ENCODE data around the gene GLI1. TPM values are rescaled to one million over a fixed set of nuclear protein-coding genes. Genes with fewer than 3 reads are reported as not detected.

The GLI1 gene
- total RNA-seq, 1 donor from 2014 or later, result 0.13 TPM

DNA sequence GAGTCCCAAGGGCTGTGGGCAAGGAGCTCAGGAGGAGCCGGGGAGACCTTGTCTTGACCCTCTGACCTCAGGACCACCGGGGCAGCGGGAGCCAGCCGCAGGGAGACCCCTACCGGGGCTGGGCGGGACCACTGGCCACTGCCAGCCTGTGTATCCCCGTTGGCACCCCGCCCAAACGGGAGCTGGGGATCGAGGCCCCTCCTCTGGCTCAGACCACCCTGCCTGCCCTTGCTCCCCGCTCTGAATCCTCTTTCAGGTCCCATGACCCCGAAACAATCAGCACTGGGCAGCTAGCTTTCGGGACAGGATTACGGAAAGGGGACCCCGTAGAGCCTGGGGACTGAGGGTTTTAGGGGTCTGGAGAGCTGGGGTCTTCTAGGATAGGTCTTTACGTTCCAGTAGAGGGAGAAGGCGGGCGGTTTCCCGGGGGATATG is 1.3 kb downstream of the GLI1 start:
- DNase-seq (ENCODE audit: low spot score), result no peak

DNA sequence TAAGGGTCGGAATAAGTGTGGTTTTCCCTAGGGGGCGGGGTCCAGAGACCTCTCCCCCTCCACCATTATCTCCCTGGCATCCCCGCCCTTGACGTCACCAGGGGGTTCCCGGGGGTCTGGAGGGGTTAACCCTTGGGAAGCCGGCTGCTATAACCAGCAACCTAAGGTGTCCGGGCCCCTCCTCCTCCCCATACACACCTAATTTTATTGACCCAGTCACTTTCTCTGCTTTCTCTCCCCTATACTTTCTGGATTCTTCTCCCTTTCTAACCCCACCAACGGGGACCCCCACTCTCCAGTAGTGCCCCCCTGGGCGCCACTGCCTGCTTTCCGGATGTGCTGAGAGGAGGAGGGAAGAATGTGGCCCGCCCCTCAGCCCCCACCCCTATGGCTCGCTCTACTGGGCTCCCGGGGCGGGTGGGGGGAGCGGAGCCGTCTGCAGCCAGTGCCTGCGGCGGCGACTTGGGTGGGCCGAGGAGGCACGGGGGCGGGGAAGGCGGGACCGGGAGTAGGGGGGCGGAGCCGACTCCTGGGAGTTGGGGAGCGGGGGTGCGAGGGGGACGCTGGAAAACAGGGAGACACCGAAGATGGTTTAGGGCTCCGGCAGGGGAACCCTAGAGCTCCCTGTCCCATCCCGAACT is 1.8 kb downstream of the GLI1 start:
- no peak for DNase-seq (ENCODE audit: low spot score)

DNA sequence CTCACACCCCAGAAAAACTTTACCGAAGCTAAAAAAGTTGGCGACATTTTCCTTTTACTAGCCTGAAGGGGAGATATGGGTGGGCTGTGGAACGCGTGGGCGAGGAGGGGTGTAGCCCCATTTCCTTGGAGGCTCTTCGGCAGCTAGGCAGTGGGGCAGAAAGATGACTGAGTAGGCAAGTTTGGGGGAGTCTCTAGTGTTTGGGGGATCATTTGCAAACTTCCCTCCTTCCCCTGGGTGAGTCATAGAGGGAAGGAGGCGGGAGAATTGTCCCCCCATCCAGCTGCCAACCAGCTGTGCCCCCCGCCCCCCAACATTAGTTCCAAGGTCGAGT is 2.3 kb downstream of the GLI1 start:
- no peak for DNase-seq (ENCODE audit: low spot score)

DNA sequence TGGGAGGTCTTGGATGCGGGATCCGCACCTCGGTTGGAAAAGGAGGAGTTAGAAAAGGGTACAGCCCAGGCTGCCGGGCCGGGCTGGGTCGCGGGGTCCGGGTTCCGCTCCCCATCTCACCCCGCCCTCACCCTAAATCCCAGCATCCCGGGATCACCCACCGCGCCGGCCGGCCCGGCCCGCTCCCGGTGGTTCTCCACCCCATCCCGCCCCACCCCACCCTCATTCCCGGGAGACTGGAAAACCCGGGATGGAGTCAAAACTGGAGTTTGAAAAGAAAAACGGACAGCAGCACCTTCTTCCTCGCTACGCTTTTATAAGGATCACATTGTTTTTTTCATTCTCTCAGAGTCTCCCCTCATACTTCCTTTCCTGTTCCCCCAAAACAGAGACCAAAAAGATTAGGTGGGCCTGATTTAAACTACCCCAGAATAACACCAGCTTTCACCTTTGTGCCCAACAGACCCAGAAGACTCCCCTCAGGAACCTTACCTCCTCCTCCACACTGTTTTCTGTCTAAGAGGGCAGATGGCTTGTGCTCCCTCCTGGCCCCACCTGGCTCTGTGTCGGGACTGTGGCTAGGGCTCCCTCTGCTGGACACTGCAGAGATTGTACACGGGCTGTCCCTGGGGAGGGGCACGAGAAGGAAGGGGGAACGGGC is 2.8 kb downstream of the GLI1 start:
- peak; percentile 94 for DNase-seq (ENCODE audit: low spot score)

DNA sequence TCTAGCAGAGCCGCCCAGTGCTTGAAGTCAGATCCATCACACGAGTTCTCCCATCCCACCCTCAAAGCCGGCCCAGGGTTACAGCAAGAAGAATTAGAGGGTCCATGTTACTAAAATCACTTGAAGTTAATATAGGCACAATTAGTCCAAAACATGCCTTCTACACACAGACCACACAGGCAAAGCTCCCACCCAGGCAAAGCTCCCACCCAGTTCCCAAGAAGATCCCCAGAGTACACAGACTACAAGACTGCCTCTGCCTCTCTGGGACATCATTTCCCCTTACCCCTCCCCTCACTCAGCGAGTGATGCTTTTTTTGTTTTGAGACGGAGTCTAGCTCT is 3.3 kb downstream of the GLI1 start:
- no peak for DNase-seq (ENCODE audit: low spot score)

DNA sequence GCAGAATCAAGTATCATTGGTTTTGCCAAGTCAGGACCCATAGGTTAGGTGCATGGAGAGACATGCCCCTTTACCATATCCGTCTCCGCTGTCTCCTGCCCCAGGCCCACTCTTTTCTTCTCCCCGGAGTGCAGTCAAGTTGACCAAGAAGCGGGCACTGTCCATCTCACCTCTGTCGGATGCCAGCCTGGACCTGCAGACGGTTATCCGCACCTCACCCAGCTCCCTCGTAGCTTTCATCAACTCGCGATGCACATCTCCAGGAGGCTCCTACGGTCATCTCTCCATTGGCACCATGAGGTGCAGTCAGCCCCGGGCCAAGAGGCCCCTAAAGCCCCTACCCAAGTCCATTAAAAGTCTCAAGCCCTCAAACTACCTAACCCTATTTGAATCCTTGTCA is 5.0 kb downstream of the GLI1 start:
- DNase-seq (ENCODE audit: low spot score), result no peak

DNA sequence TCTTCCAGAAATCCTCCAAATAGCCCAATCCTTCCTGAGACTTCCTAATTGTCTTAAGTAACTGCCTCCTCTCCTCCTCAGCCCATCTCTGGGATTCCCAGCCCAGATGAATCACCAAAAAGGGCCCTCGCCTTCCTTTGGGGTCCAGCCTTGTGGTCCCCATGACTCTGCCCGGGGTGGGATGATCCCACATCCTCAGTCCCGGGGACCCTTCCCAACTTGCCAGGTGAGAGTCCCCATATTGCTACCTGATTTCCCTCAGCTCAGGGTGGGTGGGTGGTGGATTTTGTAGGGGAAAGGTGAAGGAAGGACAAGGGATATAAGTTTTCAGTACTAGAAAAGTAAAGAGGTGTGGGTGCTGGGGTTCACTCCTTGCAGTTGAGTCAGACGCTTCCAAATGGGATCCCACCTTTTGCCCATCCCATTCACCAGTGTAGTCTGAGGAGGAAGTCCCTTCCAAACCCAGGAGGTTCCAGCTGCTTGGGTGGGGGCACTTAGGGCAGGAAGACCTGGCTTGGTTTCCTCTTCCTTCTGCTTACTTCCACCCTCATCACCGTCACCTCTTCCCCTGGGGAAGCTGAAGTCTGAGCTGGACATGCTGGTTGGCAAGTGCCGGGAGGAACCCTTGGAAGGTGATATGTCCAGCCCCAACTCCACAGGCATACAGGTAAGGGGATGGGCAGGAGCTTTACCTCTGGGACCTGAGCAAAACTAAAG is 5.6 kb downstream of the GLI1 start:
- no peak for DNase-seq (ENCODE audit: low spot score)

DNA sequence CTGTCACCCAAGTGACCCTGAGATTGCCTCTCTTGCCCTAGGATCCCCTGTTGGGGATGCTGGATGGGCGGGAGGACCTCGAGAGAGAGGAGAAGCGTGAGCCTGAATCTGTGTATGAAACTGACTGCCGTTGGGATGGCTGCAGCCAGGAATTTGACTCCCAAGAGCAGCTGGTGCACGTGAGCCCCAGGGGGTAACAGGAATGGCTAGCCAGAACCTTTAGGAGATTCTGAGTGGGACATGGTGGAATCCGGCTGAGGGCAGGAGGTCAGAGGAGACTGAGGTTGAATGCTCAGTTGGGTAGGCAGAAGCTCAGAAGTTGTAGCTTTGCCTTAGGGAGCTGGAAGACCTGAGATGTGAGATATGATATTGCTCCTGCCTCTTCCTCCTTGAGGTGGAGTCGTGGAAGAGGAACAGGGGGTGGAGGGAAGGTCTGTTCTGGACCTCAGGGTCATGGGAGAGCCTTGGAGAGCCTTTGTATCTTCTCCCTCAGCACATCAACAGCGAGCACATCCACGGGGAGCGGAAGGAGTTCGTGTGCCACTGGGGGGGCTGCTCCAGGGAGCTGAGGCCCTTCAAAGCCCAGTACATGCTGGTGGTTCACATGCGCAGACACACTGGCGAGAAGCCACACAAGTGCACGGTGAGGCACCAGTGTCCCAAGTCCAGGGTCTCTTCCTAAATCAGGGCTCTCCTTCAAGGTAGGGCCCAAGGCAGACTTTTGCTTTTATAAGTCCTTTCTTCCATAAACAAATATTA is 6.3 kb downstream of the GLI1 start:
- DNase-seq (ENCODE audit: low spot score), result no peak

DNA sequence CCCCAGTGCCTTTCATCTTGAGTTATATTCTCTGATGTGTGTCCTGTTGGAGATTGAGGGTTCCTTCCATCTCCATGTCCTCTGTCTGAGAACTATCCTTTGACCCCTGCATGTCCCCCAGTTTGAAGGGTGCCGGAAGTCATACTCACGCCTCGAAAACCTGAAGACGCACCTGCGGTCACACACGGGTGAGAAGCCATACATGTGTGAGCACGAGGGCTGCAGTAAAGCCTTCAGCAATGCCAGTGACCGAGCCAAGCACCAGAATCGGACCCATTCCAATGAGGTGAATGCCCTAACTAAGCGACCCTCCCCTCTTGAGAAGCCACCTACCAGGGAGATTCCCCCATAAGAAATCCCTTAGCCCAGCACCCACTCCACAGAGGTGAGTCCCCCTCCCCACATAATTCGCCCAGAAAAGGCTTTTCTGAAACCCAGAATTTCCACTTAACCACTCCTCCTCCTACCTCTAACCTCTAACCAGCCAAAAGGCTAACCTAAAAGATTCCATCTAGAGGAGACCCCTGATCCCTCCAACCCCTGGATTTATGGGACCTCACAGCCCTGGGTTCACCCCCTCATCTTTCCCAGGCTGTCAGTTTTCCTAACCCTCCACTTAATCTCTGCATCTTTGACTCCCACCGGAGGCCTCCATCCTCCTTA is 7.8 kb downstream of the GLI1 start:
- no peak for DNase-seq (ENCODE audit: low spot score)

DNA sequence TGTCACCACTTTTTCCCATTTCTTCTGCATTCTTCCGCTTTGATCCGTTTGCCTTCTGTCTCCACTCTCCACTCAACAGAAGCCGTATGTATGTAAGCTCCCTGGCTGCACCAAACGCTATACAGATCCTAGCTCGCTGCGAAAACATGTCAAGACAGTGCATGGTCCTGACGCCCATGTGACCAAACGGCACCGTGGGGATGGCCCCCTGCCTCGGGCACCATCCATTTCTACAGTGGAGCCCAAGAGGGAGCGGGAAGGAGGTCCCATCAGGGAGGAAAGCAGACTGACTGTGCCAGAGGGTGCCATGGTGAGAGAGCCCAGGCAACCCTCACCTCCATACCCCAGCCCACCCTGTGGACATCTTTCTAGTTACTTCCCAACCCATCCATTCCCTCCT is 8.3 kb downstream of the GLI1 start:
- DNase-seq (ENCODE audit: low spot score), result no peak

DNA sequence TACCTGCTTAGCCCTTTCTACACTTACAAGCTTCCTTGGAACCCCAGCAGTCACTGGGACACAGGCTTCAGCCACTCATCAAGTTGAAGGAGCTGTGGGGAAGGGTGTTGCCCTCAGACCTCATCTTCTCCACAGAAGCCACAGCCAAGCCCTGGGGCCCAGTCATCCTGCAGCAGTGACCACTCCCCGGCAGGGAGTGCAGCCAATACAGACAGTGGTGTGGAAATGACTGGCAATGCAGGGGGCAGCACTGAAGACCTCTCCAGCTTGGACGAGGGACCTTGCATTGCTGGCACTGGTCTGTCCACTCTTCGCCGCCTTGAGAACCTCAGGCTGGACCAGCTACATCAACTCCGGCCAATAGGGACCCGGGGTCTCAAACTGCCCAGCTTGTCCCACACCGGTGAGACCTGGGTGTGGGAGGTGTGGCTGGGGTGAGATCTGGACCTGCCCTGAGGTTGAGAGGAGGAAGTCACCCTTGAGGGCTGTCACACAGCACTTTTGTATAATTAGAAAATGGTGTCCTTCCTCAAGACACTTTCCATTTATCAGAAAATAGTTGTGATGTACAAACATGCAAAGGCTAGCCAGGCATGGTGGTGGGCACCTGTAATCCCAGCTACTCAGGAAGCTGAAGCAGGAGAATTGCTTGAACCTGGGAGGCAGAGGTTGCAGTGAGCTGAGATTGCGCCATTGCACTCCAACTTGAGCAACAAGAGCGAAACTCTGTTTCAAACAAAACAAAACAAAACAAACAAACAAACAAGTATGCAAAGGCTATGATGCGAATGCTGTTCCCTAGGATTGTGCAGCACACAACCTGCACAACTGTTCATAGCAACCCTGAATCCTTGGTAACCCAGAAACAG is 9.9 kb downstream of the GLI1 start:
- no peak for DNase-seq (ENCODE audit: low spot score)

DNA sequence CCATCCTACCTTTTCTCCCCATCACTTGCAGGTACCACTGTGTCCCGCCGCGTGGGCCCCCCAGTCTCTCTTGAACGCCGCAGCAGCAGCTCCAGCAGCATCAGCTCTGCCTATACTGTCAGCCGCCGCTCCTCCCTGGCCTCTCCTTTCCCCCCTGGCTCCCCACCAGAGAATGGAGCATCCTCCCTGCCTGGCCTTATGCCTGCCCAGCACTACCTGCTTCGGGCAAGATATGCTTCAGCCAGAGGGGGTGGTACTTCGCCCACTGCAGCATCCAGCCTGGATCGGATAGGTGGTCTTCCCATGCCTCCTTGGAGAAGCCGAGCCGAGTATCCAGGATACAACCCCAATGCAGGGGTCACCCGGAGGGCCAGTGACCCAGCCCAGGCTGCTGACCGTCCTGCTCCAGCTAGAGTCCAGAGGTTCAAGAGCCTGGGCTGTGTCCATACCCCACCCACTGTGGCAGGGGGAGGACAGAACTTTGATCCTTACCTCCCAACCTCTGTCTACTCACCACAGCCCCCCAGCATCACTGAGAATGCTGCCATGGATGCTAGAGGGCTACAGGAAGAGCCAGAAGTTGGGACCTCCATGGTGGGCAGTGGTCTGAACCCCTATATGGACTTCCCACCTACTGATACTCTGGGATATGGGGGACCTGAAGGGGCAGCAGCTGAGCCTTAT is 10.8 kb downstream of the GLI1 start:
- no peak for DNase-seq (ENCODE audit: low spot score)

DNA sequence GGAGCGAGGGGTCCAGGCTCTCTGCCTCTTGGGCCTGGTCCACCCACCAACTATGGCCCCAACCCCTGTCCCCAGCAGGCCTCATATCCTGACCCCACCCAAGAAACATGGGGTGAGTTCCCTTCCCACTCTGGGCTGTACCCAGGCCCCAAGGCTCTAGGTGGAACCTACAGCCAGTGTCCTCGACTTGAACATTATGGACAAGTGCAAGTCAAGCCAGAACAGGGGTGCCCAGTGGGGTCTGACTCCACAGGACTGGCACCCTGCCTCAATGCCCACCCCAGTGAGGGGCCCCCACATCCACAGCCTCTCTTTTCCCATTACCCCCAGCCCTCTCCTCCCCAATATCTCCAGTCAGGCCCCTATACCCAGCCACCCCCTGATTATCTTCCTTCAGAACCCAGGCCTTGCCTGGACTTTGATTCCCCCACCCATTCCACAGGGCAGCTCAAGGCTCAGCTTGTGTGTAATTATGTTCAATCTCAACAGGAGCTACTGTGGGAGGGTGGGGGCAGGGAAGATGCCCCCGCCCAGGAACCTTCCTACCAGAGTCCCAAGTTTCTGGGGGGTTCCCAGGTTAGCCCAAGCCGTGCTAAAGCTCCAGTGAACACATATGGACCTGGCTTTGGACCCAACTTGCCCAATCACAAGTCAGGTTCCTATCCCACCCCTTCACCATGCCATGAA is 11.5 kb downstream of the GLI1 start:
- no peak for DNase-seq (ENCODE audit: low spot score)

DNA sequence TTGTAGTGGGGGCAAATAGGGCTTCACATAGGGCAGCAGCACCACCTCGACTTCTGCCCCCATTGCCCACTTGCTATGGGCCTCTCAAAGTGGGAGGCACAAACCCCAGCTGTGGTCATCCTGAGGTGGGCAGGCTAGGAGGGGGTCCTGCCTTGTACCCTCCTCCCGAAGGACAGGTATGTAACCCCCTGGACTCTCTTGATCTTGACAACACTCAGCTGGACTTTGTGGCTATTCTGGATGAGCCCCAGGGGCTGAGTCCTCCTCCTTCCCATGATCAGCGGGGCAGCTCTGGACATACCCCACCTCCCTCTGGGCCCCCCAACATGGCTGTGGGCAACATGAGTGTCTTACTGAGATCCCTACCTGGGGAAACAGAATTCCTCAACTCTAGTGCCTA is 12.1 kb downstream of the GLI1 start:
- no peak for DNase-seq (ENCODE audit: low spot score)

DNA sequence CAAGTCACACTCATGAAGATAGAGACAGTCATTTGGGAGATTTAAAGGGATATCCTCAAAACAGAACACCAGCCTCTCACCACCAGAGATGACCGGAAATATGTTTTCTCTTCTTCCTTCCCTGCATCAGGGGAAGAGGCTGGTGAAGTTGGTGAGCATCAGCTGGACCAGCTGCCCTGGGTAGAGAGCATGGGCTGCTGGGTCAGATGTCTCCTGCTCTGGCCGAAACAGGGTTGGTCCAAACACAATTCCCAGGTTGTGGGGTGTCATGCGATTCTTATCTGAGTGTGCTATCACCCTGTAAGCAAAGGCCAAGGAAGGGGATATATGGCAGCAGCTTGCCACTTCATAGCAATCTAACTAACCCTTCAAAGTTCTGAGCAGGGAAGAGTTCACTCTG is 12.8 kb downstream of the GLI1 start:
- no peak for DNase-seq (ENCODE audit: low spot score)

DNA sequence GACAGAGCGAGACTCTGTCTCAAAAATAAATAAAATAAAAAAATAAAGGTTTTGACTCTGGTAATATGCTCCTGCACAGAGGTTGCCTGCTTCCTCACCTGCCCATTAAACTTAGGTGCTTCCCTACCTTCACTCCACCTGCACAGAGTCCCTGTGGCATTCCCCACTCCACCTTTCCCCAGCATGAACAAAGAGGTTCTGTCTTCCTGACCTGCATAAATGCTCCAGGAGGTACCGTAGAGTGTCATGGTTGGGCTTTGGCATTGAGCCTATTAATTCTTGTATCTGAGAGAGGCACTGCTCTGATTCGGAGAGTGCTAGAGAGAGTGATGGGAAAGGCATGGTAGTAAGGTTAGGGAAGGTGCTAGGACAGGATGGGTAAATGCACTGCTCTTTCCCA is 13.8 kb downstream of the GLI1 start:
- no peak for DNase-seq (ENCODE audit: low spot score)

DNA sequence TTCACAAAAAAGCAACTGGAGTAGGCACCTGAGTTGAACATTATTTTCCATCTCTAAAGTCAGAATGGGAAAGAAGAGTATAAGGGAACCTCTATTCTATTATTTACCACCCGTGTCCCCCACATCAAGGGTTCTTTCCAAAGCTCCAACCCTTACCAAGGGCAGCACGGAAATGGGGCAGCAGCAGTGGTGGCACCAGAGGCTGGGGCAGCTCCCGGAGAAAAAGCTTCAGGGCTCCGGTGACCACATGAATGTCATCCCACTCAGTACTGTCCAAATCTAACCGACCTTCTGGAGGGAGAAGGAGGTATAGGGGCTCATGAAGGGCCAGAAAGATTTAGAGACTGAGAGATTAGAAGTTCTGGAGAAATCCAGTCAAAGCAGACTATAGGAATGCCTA is 14.3 kb downstream of the GLI1 start:
- no peak for DNase-seq (ENCODE audit: low spot score)

DNA sequence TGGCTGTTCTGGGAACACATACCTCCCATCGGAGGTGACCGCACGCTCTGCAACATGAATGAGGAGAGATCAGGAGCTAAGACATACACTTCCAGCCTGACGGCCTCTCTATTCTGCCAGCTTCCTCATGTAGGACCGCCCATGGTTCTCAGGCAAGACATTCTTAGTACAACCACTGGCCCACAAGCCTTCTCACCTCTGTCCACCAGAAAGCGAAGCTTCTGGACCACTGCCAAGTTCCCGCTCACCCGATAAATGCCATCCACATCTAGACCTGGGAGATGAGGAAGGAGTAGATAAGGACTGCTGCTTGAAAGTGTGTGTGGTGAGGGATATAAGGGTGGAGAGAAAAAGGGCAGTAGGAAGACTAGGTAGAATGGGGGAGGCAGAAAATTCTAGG is 14.8 kb downstream of the GLI1 start:
- DNase-seq (ENCODE audit: low spot score), result no peak

DNA sequence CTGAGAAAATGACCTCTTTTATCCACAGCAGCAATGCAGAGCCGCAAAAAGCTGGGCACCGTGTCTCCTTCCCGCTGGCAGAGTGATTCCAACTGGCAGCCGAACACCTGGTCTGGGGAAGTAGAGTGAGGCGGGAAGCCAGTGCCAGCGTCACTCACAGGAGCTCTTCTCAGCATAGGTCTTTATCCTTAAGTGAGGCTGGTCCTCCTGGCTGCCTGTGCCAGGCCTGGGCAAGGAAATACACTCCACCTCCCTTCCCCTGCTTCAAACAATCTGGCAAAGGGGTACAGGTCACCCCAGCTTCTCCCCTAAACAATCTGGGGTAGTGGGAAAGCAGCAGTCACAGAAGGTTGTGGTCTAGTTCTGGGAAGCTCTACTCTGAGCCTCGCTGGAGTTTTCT is 15.3 kb downstream of the GLI1 start:
- DNase-seq (ENCODE audit: low spot score), result no peak
